HG02938 (cell line): ENCODE data around the gene PIAS4.
"Not testable (repeated sequence)": the region's sequence is repeated elsewhere in the genome, so short reads cannot be mapped to it uniquely, and the experiment has no call there.

Experiments used
- ATAC-seq: cut with Tn5 transposase; IDR thresholded peaks from one replicate; pipeline ENCODE4 v1.9.1; 2021; ENCODE audit warnings: mild to moderate bottlenecking, moderate library complexity; ENCODE audit not compliant: unreplicated experiment

PIAS4 gene

DNA sequence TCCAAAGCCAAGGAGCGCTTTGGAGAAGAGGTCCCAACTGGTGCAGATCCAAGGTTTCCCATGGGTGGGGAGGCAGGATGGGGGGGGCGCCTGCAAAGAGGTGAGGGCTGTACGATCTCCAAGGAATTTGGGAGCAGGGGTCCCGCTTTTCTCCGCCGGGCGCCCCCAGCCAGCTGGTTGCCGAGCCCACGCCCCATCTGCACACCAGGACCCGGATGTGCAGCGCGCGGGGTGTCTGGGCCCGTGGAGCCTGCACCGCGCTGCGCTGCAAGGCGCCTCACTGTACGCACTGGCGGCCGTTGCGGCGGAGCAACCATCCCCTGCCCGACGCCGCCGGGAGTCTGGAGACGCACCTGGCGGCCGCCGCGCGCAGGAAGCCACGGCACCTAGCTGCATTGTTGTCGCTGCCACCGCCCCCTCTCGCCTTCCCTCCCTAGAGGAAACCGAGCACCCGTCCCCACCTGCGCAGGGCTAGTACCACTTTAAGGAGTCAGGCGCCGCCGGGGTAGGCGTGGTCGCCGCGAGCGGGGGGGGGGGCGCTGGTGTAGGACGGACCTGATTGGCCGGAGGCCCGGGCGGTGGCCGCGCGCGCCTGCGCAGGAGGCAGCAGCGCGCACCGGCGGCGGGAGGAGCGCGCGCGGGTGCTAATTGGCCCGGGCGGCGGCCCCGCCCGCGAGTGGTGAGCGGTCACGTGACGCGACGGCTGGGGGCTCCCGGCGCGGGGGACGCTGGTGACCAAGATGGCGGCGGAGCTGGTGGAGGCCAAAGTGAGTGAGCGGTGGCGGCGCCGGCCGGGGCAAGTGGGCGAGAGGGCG lies at the start of gene PIAS4:
Gene PIAS4 (plus strand): TSS at position 716 of the 815 bp plus-strand sequence. CDS start 25 bp downstream, at position 741.
- ATAC-seq: peak; percentile 70

DNA sequence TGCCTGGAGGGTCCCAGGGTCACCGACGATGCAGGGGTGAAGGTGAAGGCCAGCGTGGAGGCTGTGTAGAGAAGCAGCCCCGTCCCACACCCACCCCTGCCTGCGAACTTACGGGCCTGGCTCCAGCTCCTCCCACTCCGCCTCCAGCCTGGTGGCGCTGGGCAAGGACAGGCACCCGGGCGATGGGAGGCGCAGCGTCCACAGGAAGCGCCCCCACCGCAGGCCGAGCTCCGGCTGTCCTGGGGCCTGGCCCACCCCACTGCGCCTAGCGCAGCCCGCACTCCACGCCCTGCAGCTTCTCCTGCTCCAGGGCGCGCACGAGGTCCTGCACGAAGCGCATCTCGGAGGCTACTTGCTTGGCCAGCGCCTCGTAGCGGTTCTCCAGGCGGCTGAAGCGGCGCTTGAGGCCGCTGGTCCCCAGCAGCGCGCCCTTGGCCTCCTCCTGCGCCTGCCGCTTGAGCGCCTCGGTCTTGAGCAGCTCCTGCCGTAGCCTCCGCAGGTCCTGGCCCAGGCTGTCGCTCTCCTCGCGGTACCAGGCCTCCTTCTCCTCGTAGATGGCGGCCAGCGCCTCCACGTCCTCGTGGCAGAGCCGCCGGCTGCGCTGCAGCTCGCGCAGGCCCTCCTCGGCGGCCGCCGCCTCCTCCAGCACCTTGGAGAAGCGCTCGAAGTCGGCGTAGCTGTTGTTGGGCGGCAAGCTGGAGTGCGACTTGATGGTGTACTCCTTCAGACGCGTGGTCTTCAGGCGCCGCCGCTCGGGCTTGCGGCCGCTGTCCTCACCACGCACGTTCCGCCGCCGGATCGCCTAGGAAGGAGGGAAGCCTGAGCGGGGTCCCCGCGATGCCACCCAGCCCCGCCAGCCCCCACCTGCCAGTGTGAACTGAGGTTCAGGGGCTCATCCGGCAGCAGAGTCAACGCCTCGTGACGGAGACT lies 48.4 kb upstream of the PIAS4 start:
- ATAC-seq: no peak

DNA sequence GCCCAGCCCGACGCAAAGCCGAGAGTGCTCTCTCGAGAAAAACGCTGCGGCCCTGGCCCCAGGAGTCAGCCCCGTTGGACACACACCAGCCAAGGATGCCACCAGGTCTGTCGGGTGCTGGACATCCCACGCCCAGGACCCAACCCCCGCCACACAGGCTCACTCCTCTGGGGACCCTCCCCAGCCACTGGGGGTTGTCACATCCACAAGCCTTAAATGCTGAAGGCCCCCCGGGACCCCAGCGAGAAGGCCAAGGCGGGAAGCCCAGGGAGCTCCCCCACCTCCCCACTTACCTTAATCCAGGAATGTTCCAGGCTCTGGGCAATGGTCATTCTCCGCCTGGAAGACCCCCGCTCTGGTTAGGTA lies 47.8 kb upstream of the PIAS4 start:
- no peak for ATAC-seq

DNA sequence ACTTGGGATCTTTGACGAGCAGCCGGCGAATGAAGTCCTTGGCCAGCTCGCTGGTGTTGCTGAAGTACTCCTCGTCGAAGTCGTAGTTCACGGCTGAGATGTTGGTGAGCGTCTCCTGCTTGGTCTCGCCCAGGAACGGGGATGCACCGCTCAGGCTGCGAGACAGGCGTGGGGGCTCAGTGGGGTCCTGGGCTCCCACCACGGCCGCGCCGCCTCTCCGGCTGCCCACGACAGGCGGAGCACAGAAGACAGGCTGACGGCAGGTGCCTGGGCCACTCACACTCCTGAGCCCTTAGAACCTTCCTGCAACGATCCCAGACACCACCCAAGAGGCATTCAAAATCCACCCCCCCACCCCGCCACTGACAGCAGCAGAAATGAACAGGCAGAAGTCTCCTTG lies 46.5 kb upstream of the PIAS4 start:
- ATAC-seq: no peak

DNA sequence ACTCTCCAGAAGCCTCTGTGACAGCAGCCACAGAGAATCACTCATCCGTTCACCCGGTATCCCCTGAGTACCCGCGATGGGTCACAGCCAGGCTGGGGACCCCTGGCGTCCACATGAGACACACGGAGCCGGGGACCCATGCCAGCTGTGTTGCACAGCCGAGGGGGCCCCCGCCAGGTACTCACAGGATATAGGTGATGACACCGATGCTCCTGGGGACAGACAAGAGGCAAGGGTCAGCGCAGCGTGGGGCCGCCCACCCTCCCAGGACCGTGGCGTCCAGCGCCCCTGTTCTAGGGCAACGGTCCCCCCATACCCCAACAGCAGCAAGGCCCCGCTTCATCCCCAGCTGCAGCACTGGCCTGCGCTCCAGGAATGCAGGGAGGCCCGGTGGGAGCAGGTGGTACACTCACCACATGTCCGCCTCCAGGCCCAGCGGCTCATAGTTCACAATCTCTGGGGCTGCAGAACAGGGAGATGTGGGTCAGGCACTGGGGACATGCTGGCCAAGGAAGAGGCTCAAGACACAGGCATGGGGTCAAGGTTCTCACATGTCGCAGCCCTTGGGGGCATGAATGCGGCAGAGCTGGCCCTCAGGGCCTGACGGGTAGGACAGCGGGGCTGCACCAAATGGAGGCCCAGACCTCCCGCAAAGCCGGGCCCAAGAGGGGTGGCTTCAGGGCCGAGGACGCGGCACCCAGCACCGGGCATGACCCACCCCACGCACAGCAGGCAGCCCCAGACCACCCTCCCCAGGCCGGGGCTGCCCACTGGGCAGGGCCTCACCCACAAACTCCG lies 43.9 kb upstream of the PIAS4 start:
- ATAC-seq: no peak

GRCh38 chr19:3964256-3965194 lies 43.0 kb upstream of the PIAS4 start:
- no peak for ATAC-seq

- ATAC-seq: no peak
Measured at GRCh38 chr19:3966051-3967017, 41.2 kb upstream of the PIAS4 start.

DNA sequence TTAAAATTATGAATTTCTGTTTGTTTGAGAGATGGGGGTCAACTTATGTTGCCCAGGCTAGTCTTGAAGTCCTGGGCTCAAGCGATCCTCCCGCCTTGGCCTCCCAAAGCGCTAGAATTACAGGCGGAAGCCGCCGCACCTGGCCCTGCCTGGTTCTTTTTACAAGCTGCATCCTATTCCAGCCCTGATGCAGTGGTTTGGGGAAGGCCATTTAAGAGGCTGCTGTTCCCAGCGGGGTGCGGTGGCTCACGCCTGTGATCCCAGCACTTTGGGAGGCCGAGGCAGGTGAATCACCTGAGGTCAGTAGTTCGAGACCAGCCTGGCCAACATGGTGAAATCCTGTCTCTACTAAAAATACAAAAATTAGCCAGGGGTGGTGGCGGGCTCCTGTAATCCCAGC lies 39.6 kb upstream of the PIAS4 start:
- ATAC-seq: not testable (repeated sequence)

DNA sequence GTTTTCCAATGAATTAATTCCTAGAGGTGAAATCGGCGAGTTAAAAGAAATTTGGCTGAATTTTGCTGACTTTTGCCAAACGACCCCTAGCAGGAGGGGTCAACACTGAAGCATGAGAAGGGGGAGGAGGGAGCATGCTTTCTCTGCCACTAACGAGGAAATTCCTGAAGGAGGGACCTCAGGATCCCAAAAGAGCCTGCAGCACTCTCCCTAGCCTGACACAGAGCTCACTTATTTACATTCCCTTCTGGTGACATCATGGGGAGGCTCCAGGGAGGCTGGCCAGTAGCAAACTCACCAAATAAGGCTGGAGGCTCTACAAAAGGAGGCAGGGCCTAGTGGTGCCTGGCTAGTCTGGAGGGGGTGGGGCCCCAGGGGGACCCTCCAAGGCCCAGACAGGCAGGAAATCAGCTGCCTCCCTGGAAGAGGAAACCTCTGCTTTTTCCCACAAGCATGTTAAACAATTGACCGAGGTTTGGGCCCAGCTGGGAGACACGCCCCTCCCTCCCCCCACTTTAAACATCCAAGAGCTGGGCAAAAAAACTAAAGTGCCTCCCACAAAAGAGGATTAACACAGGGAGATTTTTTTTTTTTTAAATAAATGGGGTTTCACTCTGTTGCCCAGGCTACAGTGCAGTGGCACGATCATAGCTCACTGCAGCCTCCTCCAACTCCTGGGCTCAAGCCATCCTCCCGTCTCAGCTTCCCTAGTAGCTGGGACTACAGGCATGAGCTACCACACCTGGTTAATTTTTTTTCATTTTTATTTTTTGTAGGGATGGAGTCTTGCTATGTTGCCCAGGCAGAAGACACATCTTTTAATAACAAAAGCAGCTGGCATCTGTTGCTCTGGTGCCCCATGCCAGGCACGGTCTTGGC lies 38.7 kb upstream of the PIAS4 start:
- ATAC-seq: no peak

GRCh38 chr19:3969435-3970312 lies 37.9 kb upstream of the PIAS4 start:
- no peak for ATAC-seq

- no peak for ATAC-seq
Measured at GRCh38 chr19:3970313-3970807, 37.2 kb upstream of the PIAS4 start.

- ATAC-seq: peak; percentile 82
Measured at GRCh38 chr19:3970808-3971598, 36.5 kb upstream of the PIAS4 start, which contains the start of gene DAPK3. TSS of gene DAPK3 (minus strand) at chr19:3971099. CDS start at chr19:3969735, 1,364 bp downstream.

DNA sequence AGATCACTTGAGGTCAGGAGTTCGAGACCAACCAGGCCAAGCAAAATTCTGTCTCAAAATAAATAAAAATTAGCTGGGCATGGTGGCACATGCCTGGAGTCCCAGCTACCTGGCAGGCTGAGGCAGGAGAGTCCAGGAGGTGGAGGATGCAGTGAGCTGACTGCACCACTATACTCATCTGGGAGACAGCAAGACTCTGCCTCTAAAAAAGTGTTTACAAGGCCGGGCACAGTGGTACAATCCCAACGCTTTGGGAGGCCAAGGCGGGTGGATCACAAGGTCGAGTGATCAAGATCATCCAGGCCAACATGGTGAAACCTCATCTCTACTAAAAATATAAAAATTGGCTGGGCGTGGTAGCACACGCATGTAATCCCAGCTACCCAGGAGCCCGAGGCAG lies 32.4 kb upstream of the PIAS4 start:
- no peak for ATAC-seq

GRCh38 chr19:3975637-3976087 lies 31.9 kb upstream of the PIAS4 start:
- no peak for ATAC-seq

DNA sequence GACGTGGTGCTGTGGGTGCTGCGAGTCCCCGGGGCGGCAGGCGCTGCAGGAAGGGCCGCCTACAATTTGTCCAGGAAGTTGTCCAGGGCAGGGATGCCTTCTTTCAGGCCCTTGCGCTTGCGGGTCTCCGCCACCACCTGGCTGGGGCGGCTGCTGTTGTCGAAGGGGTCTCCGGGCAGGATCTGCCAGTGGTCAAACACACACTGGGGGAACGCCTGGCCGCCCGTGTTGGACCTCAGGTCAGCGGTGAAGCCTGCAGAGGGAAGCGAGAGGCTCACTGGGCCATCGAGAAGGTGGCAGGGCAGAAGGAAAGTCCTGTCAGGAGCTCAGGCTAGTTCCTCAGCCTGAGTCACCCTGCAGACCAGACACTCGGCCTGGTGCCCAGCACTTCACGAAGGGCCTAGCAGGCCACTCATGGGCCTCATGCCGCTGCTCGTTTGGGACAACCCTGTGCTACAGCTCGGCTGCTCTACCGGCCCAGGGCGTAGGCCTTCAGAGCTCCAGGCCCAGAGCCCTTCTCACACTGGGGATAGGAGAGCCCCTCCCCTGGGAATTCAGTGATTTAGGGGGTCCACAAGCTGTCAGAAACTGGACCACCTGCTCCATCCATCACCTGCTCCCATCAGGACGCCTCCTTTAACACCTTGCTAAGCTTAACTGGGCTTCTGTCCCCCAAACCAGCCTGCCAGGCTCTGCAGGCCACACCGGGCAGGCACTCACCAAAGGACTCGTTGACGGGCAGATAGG lies 30.9 kb upstream of the PIAS4 start:
- ATAC-seq: no peak
